ENCODE measurements around the gene MRPL1. TPM values are rescaled to one million over a fixed set of nuclear protein-coding genes. Genes with fewer than 3 reads are reported as not detected.
A peak's percentile ranks its signal among the peaks of the same experiment; 100 is the strongest.
"Not testable (repeated sequence)": the region's sequence is repeated elsewhere in the genome, so short reads cannot be mapped to it uniquely, and the experiment has no call there.

The MRPL1 gene
- total and polyA plus RNA-seq, 9 of the 15 experiments (the other 6 are each of a cell fraction or from before 2014, with no cell fraction given): 38.4 to 75.7 (median 63.7) TPM

DNA sequence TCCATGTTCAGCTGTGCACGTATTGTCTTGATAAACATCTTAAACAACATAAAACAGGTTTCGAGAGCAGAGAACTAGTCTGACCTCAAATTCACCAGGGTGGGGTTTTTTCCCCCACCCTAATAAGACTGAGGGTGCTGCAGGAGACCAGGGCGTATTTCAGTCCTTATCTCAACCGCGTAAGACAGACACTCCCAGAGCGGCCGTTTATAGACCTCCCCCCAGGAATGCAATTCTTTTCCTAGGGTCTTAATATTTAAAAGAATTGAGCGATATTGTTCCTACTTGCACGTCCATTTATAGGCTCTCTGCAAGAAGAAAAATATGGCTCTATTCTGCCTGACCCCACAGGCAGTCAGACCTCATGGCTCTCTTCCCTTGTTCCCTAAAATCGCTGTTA, 83.3 kb downstream of the MRPL1 start:
- ATAC-seq; H3K9me1 ChIP-seq (ENCODE audit: control insufficient read depth, insufficient read depth, low read length); BruUV-seq (replicated peaks); FAIRE-seq; H3K27ac ChIP-seq (ENCODE audit: extremely low read depth, low read depth, low read length); H2AFZ ChIP-seq (ENCODE audit: low read depth, low read length); H3K4me3 ChIP-seq; H3K79me2 ChIP-seq (ENCODE audit: control insufficient read depth, insufficient read depth, low read length); H3K9ac ChIP-seq (ENCODE audit: insufficient read depth in 1 of 2, low read depth in 2 of 2, low read length in 2 of 2); H3K27me3 ChIP-seq (ENCODE audit: control insufficient read depth in 2 of 2, insufficient read depth in 2 of 2, low read length in 2 of 2); in situ Hi-C loops (cut with MboI); intact Hi-C loops (cut with micrococcal nuclease); H3K4me2 ChIP-seq (ENCODE audit: insufficient read depth, low read length); H4K20me1 ChIP-seq (replicated peaks; ENCODE audit: control insufficient read depth, insufficient read depth, low read length); CTCF ChIA-PET (ENCODE audit: low intra/inter-chr PET ratio); H3K9me3 ChIP-seq (replicated peaks; ENCODE audit: control insufficient read depth, insufficient read depth, low read depth, low read length); DNase-seq (ENCODE audit: extremely low read depth in 1 of 4, low spot score in 3 of 4); POLR2A ChIA-PET; H3K4me1 ChIP-seq (replicated peaks in 1 of 2; ENCODE audit: control insufficient read depth in 2 of 2, insufficient read depth in 2 of 2, low read length in 2 of 2): not testable (repeated sequence)
- peaks cover 11% of the 10 kb centered on the region; the same call in 2 of the 3 replicates for H3K36me3 ChIP-seq (ENCODE audit: control insufficient read depth, insufficient read depth, low read length)
- TF ChIP-seq, protein P1, sequence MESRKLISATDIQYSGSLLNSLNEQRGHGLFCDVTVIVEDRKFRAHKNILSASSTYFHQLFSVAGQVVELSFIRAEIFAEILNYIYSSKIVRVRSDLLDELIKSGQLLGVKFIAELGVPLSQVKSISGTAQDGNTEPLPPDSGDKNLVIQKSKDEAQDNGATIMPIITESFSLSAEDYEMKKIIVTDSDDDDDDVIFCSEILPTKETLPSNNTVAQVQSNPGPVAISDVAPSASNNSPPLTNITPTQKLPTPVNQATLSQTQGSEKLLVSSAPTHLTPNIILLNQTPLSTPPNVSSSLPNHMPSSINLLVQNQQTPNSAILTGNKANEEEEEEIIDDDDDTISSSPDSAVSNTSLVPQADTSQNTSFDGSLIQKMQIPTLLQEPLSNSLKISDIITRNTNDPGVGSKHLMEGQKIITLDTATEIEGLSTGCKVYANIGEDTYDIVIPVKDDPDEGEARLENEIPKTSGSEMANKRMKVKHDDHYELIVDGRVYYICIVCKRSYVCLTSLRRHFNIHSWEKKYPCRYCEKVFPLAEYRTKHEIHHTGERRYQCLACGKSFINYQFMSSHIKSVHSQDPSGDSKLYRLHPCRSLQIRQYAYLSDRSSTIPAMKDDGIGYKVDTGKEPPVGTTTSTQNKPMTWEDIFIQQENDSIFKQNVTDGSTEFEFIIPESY (CRISPR knock-in tag; IDR thresholded peaks at IDR 0.05): peak; percentile 79
- 84% methylated on average over 9 of the region's 10 CpGs for WGBS (ENCODE audit: insufficient coverage, low coverage, missing lambda C conversion rate)

DNA sequence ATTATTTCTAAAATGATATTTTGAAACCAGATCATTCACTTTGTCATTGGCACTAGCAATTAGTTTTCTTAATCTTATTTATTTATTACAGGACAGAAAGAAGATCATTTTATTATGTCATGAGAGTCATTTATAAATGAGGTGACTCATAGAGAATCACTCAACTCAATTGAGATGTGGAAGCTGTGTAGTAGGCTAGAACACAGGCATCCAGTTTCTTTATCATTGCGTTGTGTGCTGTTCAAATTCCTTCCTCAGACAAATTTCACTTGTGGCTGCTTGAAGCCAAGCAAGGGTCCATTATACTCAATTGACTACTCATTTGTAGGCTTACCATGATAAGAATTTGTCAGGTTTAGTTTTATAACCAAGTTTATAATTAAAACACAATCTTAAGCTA, 87.6 kb downstream of the MRPL1 start:
- no peaks in the 10 kb centered on the region for H3K9me1 ChIP-seq (ENCODE audit: control insufficient read depth, insufficient read depth, low read length)
- DNase-seq (ENCODE audit: extremely low read depth in 1 of 4, low spot score in 3 of 4): no peak
- H3K4me3 ChIP-seq: no peak overlapping the region
- H3K9me3 ChIP-seq (replicated peaks; ENCODE audit: control insufficient read depth, insufficient read depth, low read depth, low read length): no peaks in the 10 kb centered on the region
- H3K36me3 ChIP-seq (ENCODE audit: control insufficient read depth, insufficient read depth, low read length): peaks cover 23% of the 10 kb centered on the region; the same call in 2 of the 3 replicates
- 95% methylated on average over 1 of the region's 1 CpG for WGBS (ENCODE audit: insufficient coverage, low coverage, missing lambda C conversion rate)
- 0 out of 5 replicates have a peak, but pooled peaks cover 0 to 2% of the 10 kb centered on the region in 2 experiments for H3K4me1 ChIP-seq (replicated peaks in 1 of 2; ENCODE audit: control insufficient read depth in 2 of 2, insufficient read depth in 2 of 2, low read length in 2 of 2)
- H4K20me1 ChIP-seq (replicated peaks; ENCODE audit: control insufficient read depth, insufficient read depth, low read length): no peaks in the 10 kb centered on the region
- H3K79me2 ChIP-seq (ENCODE audit: control insufficient read depth, insufficient read depth, low read length): no peaks in the 10 kb centered on the region
- in situ Hi-C loops (cut with MboI): loop anchor here (10.0 kb wide), 1 partner anchor 535 kb away; no protein-coding TSS in a partner anchor
- H2AFZ ChIP-seq (ENCODE audit: low read depth, low read length): no peak overlapping the region
- ChIA-PET POLR2A (interaction anchor here (0.7 kb wide), 1 partner anchor 172 kb away, joined by 3 read pairs; no protein-coding TSS in a partner anchor), CTCF (ENCODE audit: low intra/inter-chr PET ratio) (no interaction called here)
- no peak overlapping the region for H3K4me2 ChIP-seq (ENCODE audit: insufficient read depth, low read length)
- ATAC-seq: no peak
- no TSS peak for BruUV-seq (replicated peaks)
- no peak overlapping the region for H3K27ac ChIP-seq (ENCODE audit: extremely low read depth, low read depth, low read length)
- no peak for TF ChIP-seq BCL6 (CRISPR knock-in tag; IDR thresholded peaks at IDR 0.05)
- no peak for TF ChIP-seq ZNF507 (tag; conservative IDR thresholded peaks at IDR 0.05)
- TF ChIP-seq, protein P2, sequence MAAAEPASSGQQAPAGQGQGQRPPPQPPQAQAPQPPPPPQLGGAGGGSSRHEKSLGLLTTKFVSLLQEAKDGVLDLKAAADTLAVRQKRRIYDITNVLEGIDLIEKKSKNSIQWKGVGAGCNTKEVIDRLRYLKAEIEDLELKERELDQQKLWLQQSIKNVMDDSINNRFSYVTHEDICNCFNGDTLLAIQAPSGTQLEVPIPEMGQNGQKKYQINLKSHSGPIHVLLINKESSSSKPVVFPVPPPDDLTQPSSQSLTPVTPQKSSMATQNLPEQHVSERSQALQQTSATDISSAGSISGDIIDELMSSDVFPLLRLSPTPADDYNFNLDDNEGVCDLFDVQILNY (CRISPR knock-in tag; IDR thresholded peaks at IDR 0.05): no peak
- no peak for TF ChIP-seq PHF21A (IDR thresholded peaks at IDR 0.05; ENCODE audit: borderline replicate concordance, low read depth)
- TF ChIP-seq, protein P3, sequence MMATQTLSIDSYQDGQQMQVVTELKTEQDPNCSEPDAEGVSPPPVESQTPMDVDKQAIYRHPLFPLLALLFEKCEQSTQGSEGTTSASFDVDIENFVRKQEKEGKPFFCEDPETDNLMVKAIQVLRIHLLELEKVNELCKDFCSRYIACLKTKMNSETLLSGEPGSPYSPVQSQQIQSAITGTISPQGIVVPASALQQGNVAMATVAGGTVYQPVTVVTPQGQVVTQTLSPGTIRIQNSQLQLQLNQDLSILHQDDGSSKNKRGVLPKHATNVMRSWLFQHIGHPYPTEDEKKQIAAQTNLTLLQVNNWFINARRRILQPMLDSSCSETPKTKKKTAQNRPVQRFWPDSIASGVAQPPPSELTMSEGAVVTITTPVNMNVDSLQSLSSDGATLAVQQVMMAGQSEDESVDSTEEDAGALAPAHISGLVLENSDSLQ (IDR thresholded peaks at IDR 0.05): no peak
- TF ChIP-seq NFIX (CRISPR knock-in tag; IDR thresholded peaks at IDR 0.05; ENCODE audit: low read depth): no peak
- no peak for TF ChIP-seq ZNF766 (CRISPR knock-in tag; conservative IDR thresholded peaks at IDR 0.05)
- TF ChIP-seq, protein P4, sequence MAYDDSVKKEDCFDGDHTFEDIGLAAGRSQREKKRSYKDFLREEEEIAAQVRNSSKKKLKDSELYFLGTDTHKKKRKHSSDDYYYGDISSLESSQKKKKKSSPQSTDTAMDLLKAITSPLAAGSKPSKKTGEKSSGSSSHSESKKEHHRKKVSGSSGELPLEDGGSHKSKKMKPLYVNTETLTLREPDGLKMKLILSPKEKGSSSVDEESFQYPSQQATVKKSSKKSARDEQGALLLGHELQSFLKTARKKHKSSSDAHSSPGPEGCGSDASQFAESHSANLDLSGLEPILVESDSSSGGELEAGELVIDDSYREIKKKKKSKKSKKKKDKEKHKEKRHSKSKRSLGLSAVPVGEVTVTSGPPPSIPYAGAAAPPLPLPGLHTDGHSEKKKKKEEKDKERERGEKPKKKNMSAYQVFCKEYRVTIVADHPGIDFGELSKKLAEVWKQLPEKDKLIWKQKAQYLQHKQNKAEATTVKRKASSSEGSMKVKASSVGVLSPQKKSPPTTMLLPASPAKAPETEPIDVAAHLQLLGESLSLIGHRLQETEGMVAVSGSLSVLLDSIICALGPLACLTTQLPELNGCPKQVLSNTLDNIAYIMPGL (CRISPR knock-in tag; IDR thresholded peaks at IDR 0.05): no peak
- no peak for TF ChIP-seq POLR2G (IDR thresholded peaks at IDR 0.05; ENCODE audit: low read depth, low read length)
- H3K9ac ChIP-seq (ENCODE audit: insufficient read depth in 1 of 2, low read depth in 2 of 2, low read length in 2 of 2): no peak overlapping the region
- intact Hi-C loops (cut with micrococcal nuclease): loop anchor here (10.0 kb wide), 1 partner anchor 995 kb away; no protein-coding TSS in a partner anchor
- peak; percentile 65 for FAIRE-seq
- no peaks in the 10 kb centered on the region for H3K27me3 ChIP-seq (ENCODE audit: control insufficient read depth in 2 of 2, insufficient read depth in 2 of 2, low read length in 2 of 2)

All from K562 (cell line).